Activated naive CD4-positive, alpha-beta T cell treated with anti-CD3 and anti-CD28 coated beads, Interleukin-2, amount 10 ng/mL, durations not matched to agents 7 days and 5 days (primary cell): ENCODE results near the gene RAB11B.
"Not testable (repeated sequence)": the region's sequence is repeated elsewhere in the genome, so short reads cannot be mapped to it uniquely, and the experiment has no call there.

Experiments
- CTCF ChIA-PET: fragments of 350-600 bp; sonication (Branson Sonifier 250); formaldehyde crosslinking; loops from one replicate; lab custom pipeline; 2021; ENCODE audit warnings: antibody characterized with exemption; lab: Charles Lee
- DNase-seq: peaks from one replicate; pipeline ENCODE4 v3.0.0-alpha.2; 2020
- H3K27ac Mint-ChIP-seq: one replicate; pipeline ENCODE4 v1.8.0; 2021; ENCODE audit warnings: mild to moderate bottlenecking, moderate library complexity, mixed read lengths
- H3K27me3 Mint-ChIP-seq: one replicate; pipeline ENCODE4 v1.8.0; 2021; ENCODE audit warnings: mild to moderate bottlenecking, mixed read lengths
- H3K36me3 Mint-ChIP-seq: one replicate; pipeline ENCODE4 v1.8.0; 2021; ENCODE audit warnings: mixed read lengths
- H3K4me1 Mint-ChIP-seq: one replicate; pipeline ENCODE4 v1.8.0; 2021; ENCODE audit warnings: mixed read lengths
- H3K4me3 Mint-ChIP-seq: one replicate; pipeline ENCODE4 v1.8.0; 2021; ENCODE audit warnings: mild to moderate bottlenecking, moderate library complexity, mixed read lengths
- H3K9me3 Mint-ChIP-seq: one replicate; pipeline ENCODE4 v1.8.0; 2021; ENCODE audit warnings: mixed read lengths

Gene RAB11B

DNA sequence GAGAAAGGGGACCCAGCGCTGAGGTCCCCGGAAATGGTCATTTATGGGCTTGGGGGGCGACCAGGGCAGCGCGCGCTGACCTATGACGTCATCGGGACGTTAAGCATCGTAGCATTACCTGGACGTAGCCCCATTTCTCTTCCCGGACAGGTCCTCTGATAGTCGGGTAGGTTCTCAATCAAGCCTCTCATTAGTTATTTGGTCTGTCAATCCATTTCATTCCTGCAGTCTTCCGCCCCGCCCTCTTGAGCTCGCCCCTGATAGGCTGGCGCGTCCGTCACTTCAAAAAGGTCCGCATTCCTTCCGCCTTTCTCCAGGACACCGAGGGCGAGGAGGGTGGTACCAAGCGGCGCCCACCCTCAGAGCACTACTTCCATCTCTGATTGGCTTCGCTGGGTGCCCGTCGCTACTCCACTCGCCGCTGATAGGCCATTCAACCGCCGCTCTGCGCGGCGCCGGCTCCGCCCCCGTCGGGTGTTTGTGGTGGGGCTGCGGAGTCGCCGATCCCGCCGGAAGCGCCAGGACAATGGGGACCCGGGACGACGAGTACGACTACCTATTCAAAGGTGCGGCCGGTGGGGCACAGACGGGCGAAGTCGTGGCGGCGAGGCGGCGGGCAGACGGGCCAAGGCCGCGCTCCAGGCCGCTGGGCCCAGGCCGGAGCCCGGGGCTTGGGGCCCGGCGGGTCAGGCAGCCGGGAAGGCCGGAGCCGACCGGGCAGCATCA is at the start of gene RAB11B:
RAB11B (plus strand) TSS at position 470 of the 726 bp plus-strand sequence; CDS start at position 527, 57 bp downstream.
- Mint-ChIP-seq H3K9me3 (peaks cover 4% of the 10 kb centered on the region), H3K4me1 (peaks cover 32% of the 10 kb centered on the region), H3K27me3 (no peaks in the 10 kb centered on the region), H3K4me3 (peak within 1 kb of the TSS; percentile 93), H3K27ac (peak within 1 kb of the TSS; percentile 99), H3K36me3 (peaks cover 9% of the 10 kb centered on the region)
- peak; percentile 99 for DNase-seq
- CTCF ChIA-PET = interaction anchor here (1.1 to 2.2 kb wide), 2 partner anchors 36 to 42 kb away, joined by 3 to 10 read pairs; no protein-coding TSS in a partner anchor

DNA sequence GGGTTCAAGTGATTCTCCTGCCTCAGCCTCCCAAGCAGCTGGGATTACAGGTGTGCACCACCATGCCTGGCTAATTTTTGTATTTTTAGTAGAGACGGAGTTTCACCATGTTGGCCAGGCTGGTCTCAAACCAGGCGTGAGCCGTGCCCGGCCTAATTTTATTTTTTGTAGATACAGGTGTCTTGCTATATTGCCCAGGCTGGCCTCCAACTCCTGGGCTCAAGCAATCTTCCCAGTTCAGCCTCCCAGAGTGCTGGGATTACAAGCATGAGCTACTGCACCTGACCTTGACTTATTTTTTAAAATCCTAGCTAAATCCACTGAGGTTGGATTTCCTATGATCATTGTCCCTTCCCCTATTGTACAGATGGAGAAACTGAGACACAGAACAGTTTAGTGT is 48.7 kb upstream of the RAB11B start:
- DNase-seq, H3K27ac Mint-ChIP-seq, H3K36me3 Mint-ChIP-seq, H3K9me3 Mint-ChIP-seq: not testable (repeated sequence)
- Mint-ChIP-seq H3K27me3 (peaks cover 84% of the 10 kb centered on the region), H3K4me3 (peak overlapping the region; percentile 58), H3K4me1 (peaks cover 18% of the 10 kb centered on the region)
- CTCF ChIA-PET = interaction anchor here (0.9 to 5.2 kb wide), 2 partner anchors 13 to 21 kb away, joined by 3 to 37 read pairs; no protein-coding TSS in a partner anchor

- H3K9me3 Mint-ChIP-seq = no peaks in the 10 kb centered on the region
- peak overlapping the region; percentile 58 for H3K4me3 Mint-ChIP-seq
- no peak overlapping the region for H3K27ac Mint-ChIP-seq
- no peaks in the 10 kb centered on the region for H3K36me3 Mint-ChIP-seq
- peaks cover 82% of the 10 kb centered on the region for H3K27me3 Mint-ChIP-seq
- CTCF ChIA-PET = interaction anchor here (0.9 to 5.2 kb wide), 2 partner anchors 12 to 20 kb away, joined by 3 to 37 read pairs; no protein-coding TSS in a partner anchor
- DNase-seq = no peak
- H3K4me1 Mint-ChIP-seq = peaks cover 18% of the 10 kb centered on the region
Observed at GRCh38 chr19:8342316-8342683, 47.9 kb upstream of the RAB11B start.

- CTCF ChIA-PET = interaction anchor here (5.2 kb wide), 1 partner anchor 11 kb away, joined by 37 read pairs; no protein-coding TSS in a partner anchor
- peak within 1 kb of the TSS; percentile 85 for H3K4me3 Mint-ChIP-seq
- peaks cover 82% of the 10 kb centered on the region for H3K27me3 Mint-ChIP-seq
- H3K36me3 Mint-ChIP-seq = no peaks in the 10 kb centered on the region
- H3K4me1 Mint-ChIP-seq = peaks cover 18% of the 10 kb centered on the region
- no peaks in the 10 kb centered on the region for H3K9me3 Mint-ChIP-seq
- H3K27ac Mint-ChIP-seq = peak within 1 kb of the TSS; percentile 77
- DNase-seq = peak; percentile 97
Observed at GRCh38 chr19:8342684-8343482, 47.3 kb upstream of the RAB11B start, which contains the start of gene KANK3. Gene KANK3 (minus strand): TSS chr19:8343262. CDS start chr19:8337828, 5,434 bp downstream.

- Mint-ChIP-seq H3K4me1 (peaks cover 18% of the 10 kb centered on the region), H3K36me3 (no peaks in the 10 kb centered on the region), H3K27me3 (peaks cover 78% of the 10 kb centered on the region), H3K27ac (peak overlapping the region; percentile 77), H3K4me3 (peak overlapping the region; percentile 85), H3K9me3 (no peaks in the 10 kb centered on the region)
- no peak for DNase-seq
- CTCF ChIA-PET = interaction anchor here (5.2 kb wide), 1 partner anchor 11 kb away, joined by 37 read pairs; no protein-coding TSS in a partner anchor
Observed at GRCh38 chr19:8343483-8343844, 46.7 kb upstream of the RAB11B start.

DNA sequence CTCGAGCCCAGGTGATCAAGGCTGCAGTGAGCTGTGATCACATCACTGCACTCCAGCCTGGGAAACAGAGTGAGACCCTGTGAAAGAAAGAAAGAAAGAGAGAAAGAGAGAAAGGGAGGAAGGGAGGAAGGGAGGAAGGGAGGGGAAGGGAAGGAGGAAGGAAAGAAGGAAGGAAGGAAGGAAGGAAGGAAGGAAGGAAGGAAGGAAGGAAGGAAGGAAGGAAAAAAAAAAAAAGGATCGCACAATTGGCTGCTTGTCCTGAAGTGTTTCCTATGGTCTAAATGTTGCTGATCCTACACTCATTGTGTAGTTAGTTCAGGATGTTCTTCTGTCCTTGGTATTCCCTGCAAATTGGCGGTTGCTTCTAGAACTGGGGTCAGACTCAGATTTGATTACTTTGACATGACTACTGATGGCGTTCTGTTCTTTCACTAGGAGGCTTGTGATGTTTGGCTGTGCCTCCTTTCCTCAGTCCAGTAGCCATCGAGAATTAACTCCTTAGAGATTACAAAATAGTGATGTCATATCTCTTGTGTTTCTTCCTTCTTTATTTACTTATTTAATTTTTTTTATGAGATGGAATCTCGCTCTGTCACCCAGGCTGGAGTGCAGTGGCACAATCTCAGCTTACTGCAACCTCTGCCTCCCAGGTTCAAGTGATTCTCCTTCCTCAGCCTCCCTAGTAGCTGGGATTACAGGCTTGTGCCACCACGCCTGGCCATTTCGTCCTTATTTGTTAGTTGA is 40.4 kb upstream of the RAB11B start:
- H3K4me1 Mint-ChIP-seq, H3K27ac Mint-ChIP-seq, H3K36me3 Mint-ChIP-seq, DNase-seq, CTCF ChIA-PET, H3K4me3 Mint-ChIP-seq, H3K9me3 Mint-ChIP-seq: not testable (repeated sequence)
- peaks cover 69% of the 10 kb centered on the region for H3K27me3 Mint-ChIP-seq

DNA sequence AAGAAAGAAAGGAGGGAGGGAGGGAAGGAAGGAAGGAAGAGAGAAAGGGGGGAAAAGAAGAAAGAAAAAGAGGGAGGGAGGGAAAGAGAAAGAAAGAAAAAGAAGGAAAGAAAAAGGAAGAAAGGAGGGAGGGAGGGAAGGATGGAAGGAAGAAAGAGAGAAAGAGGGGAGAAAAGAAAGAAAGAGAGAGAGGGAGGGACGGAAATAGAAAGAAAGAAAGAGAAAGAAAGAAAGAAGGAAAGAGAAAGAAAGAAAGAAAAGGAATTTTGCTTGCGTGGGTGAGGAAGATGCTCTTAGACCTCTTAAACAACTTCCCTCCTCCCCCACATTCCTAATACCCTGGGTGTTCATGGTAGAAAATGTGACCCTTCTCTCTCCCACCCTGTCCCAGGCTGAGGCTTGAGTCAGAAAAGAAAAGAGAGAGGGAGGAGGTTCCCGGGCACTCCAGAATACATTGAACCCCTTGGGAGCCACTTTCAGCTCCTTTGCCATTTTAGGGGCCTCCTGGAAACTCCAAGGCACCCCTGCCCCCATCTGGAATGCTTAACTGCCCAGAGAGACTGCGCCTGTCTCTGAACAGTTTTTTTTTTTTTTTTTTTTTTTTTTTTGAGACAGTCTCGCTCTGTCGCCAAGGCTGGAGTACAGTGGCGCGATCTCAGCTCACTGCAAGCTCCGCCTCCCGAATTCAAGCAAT is 37.9 kb upstream of the RAB11B start:
- Mint-ChIP-seq H3K4me3 (no peak overlapping the region), H3K9me3 (no peaks in the 10 kb centered on the region), H3K36me3 (no peaks in the 10 kb centered on the region), H3K27ac (no peak overlapping the region), H3K4me1 (peaks cover 5% of the 10 kb centered on the region), H3K27me3 (peaks cover 63% of the 10 kb centered on the region)
- CTCF ChIA-PET = interaction anchor here (2.4 to 4.9 kb wide), 10 partner anchors 10 to 234 kb away, joined by 6 to 49 read pairs (median 18); partner anchors contain the start of genes ANGPTL4, KANK3, MARCHF2 and MYO1F
- DNase-seq = no peak

- CTCF ChIA-PET = interaction anchor here (1.0 to 4.9 kb wide), 16 partner anchors 10 to 264 kb away, joined by 3 to 49 read pairs (median 10); partner anchors contain the start of genes ANGPTL4, KANK3, MARCHF2 and MYO1F
- not testable (repeated sequence) for H3K9me3 Mint-ChIP-seq, H3K4me1 Mint-ChIP-seq, DNase-seq, H3K36me3 Mint-ChIP-seq, H3K27ac Mint-ChIP-seq, H3K4me3 Mint-ChIP-seq
- H3K27me3 Mint-ChIP-seq = peaks cover 57% of the 10 kb centered on the region
Observed at GRCh38 chr19:8352845-8353244, 37.3 kb upstream of the RAB11B start.

DNA sequence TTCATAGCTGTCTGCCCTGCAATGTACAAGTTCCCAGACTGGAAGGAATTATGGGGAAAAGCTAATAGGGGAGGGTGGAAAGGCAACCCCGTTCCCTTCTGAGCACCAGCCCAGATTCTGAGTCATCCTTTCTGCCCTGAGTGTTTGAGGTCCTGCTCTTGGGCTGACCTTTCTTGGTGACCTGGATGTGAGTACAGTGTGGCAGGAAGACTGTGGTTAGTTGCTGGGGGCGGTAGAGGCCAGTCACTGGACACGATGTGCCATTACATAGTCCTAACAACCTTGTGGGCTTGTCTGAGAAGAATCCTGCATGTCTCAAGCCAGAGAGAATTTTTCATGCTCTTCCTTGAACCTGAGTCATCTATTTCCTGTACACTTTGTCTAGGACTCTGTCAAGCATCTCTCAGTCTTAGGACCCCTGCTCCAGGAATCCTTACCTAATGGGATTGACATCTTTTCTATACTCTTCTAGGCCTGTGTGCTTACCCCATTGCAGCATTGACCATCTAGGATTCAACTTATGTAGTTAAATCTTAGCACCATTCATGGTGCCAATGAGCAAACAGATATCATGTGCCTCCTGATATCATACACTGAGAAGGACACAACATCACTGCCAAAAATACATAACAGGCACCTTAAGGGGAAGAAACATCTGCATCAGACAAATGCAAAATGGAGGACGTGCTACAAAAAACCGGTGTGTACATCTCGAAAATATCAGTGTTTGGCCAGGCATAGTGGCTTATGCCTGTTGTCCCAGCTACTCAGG is 34.3 kb upstream of the RAB11B start:
- Mint-ChIP-seq H3K4me3 (no peak overlapping the region), H3K4me1 (peaks cover 3% of the 10 kb centered on the region), H3K27ac (no peak overlapping the region), H3K27me3 (peaks cover 53% of the 10 kb centered on the region), H3K36me3 (no peaks in the 10 kb centered on the region), H3K9me3 (no peaks in the 10 kb centered on the region)
- CTCF ChIA-PET = interaction anchor here (1.1 to 4.9 kb wide), 6 partner anchors 13 to 230 kb away, joined by 3 to 49 read pairs (median 16); partner anchors contain the start of genes KANK3 and MYO1F
- DNase-seq = no peak

GRCh38 chr19:8357007-8357521 is 33.1 kb upstream of the RAB11B start:
- H3K36me3 Mint-ChIP-seq = no peaks in the 10 kb centered on the region
- no peak for DNase-seq
- peaks cover 2% of the 10 kb centered on the region for H3K4me1 Mint-ChIP-seq
- no peak overlapping the region for H3K27ac Mint-ChIP-seq
- CTCF ChIA-PET = interaction anchor here (1.1 to 1.6 kb wide), 3 partner anchors 9 to 101 kb away, joined by 3 read pairs; no protein-coding TSS in a partner anchor
- peaks cover 46% of the 10 kb centered on the region for H3K27me3 Mint-ChIP-seq
- no peak overlapping the region for H3K4me3 Mint-ChIP-seq
- H3K9me3 Mint-ChIP-seq = no peaks in the 10 kb centered on the region

GRCh38 chr19:8358948-8359347 is 31.2 kb upstream of the RAB11B start:
- Mint-ChIP-seq H3K27ac (no peak overlapping the region), H3K4me3 (no peak overlapping the region), H3K36me3 (no peaks in the 10 kb centered on the region), H3K9me3 (no peaks in the 10 kb centered on the region), H3K4me1 (peaks cover 12% of the 10 kb centered on the region), H3K27me3 (peaks cover 46% of the 10 kb centered on the region)
- CTCF ChIA-PET = no interaction called here
- no peak for DNase-seq

GRCh38 chr19:8360196-8360595 is 30.0 kb upstream of the RAB11B start:
- Mint-ChIP-seq H3K9me3 (no peaks in the 10 kb centered on the region), H3K4me3 (no peak overlapping the region), H3K36me3 (no peaks in the 10 kb centered on the region), H3K27ac (no peak overlapping the region), H3K27me3 (peaks cover 57% of the 10 kb centered on the region), H3K4me1 (peaks cover 14% of the 10 kb centered on the region)
- CTCF ChIA-PET = interaction anchor here (0.7 kb wide), 1 partner anchor 9 kb away, joined by 3 read pairs; no protein-coding TSS in a partner anchor
- no peak for DNase-seq
